SKM-1 (cell line): ENCODE measurements around the gene IKZF1.

ENCODE experiments used
- DNase-seq: peaks from one replicate; lab custom pipeline; 2025; ENCODE audit not compliant: unreplicated experiment; lab: John Stamatoyannopoulos, UW

The IKZF1 gene

DNA sequence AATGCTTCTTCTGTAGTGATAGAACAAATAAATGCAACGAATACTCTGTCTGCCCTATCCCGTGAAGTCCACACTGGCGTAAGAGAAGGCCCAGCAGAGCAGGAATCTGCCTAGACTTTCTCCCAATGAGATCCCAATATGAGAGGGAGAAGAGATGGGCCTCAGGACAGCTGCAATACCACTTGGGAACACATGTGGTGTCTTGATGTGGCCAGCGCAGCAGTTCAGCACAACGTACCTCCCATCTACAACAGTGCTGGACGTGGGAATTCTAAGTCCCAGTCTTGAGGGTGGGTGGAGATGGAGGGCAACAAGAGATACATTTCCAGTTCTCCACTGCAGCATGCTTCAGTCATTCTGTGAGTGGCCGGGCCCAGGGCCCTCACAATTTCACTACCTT is 99.9 kb downstream of the IKZF1 start:
- DNase-seq = no peak

DNA sequence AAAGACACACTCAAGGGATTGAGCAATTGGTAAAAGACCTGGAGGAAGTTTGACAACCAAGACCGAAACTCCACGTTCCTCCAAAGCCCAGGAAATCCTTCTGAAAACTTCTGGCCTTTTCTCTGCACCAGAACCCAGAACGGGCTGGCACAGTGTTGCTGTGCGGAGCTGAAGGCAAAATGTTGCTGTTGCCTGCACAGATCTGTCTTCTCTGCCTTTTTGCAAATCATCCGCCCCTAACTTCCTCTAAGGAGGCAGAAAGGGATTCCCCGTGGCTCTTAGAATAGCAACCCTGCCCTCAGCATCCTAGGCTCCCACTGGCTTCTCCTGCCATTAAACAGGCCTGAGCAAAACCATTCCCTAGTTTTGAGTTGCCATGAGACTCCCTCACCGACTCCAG is 100.7 kb downstream of the IKZF1 start:
- DNase-seq = no peak

DNA sequence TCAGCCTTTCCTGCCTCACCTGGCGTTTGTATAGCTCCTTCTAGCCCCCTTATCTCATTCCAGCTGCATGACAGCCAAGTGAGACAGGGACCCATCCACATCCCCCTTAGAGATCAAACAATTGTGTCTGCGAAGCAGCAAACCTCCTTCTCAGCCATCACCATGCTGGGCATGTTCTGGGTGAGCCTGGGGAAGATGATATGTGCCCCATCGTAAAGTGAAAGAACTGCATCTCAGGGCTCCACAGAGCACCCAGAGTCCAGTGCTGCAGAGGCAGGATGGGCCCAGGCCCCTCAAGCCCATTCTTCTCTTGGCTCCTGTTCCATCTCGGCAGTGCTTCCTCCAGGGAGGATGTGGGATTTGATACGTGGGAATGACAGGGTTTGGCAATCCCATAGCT is 102.4 kb downstream of the IKZF1 start:
- DNase-seq = no peak

DNA sequence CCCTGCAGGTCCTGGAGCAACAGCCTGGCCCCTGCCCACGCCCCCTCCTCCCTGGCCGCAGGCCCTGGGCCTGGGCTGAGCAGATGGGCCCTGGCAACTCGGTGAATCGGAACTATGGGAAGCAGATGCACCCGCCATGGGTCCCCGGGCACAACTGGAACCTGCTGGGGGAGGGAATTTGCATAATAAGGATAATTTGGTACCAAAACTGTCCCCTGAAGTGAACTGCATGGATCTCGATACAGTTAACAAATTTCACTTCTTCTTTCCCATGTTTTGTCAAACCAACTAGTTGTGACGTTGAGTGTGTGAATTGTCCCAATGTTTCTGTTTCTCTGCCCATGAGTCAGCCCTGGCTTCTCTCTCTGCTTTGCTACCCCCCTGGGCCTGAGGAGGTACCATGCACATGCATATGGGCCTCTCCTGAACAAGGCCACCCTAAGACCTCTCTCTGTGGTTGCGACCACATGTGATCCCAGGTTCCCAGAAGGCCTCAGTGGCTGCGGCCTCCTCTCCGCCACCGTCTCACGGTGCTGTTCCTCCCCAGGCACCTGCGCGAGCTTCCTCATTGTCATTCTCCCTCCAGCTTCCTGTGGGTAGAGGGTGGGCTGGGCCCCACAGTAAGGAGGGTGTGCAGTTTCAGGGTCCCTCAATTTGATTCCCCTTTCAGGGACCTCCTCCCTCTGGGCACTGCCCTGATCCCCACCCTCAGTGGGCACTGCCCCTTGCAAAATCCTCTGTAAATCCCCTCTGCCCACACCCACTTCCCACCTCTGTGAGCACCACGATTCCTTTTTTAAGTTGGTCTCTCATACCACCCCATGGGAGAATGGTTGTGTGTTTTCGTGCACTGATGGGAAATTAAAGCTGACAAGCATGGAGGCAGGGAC is 105.6 kb downstream of the IKZF1 start:
- no peak for DNase-seq

DNA sequence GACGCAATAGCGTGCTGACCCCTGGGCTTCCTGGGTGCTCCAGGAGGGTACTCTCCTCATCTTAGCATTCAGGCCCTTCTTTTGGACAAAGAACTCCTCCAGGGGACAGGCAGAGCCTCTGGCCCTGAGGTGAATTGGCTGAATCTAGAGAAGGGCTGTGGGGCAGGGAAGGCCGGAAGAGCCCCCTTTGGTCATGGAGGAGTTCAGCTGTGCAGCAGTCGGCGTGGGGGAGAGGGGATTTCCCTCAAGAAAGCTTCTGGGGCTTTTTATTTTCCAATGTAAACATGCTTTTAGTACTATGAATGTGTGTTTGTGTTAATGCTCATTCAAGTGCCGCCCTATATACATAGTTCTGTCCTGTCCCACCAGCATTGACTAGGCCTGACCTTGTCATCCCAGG is 106.8 kb downstream of the IKZF1 start:
- no peak for DNase-seq

DNA sequence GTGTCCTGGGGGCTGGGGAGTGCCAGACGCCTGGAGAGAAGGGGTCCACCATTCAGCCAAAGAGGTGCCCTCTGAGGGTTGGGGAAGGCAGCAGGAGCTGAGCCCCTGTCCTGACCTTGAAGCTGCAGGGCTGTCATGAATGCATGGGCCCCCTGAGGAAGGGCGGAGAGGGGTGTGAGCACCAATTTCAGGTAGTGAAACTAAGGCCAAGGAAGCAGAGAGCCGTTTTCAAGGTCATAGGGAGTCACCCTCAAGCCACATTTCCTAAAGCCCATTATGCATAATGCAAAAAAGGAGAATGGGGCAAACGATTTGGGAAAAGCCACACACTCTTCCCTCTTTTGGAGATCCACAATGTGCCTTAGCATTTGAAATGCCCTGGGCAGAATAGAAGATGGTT is 108.5 kb downstream of the IKZF1 start:
- DNase-seq = no peak

DNA sequence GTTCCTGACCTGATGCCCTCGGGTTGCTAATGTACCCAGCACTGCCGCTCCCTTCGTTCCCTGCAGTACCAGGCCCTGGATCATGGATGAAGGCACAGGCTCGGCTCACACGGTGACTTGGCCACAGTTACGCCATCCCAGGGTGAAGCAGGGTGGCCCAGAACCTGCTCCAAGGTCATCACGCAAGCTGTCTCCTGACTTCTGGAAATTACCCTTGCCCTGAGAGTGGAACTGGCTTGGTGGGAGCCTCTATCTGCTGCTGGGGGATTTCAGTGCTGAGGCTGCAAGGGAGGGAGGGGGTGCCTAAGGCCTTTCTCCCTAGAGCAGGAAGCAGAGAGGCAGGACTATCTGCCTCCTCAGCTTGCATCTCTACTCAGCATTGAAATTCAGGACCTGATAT is 109.0 kb downstream of the IKZF1 start:
- DNase-seq = no peak

DNA sequence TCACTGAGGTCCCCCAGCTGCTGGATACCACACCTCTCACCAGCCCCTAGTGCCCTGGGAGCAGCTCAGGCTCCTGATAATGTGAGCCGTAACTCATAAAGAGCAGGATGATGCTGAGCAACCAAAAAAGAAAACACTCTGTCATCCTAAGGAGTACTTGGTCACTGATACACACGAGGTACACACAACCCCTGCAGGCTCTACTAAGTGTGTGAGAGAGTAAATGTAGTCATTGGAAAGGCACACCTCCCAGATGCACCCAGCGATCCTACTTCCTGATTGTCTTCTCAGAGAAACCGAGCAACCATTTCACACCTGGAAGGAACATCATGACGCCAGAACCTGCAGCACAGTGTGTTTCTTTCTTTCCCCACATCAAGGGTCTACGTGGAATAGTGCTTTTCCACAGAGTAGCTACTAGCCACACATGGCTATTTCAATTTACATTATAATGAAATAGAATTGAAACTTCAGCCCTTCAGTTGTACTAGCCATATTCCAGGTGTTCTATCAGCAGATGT is 111.4 kb downstream of the IKZF1 start:
- DNase-seq = no peak

DNA sequence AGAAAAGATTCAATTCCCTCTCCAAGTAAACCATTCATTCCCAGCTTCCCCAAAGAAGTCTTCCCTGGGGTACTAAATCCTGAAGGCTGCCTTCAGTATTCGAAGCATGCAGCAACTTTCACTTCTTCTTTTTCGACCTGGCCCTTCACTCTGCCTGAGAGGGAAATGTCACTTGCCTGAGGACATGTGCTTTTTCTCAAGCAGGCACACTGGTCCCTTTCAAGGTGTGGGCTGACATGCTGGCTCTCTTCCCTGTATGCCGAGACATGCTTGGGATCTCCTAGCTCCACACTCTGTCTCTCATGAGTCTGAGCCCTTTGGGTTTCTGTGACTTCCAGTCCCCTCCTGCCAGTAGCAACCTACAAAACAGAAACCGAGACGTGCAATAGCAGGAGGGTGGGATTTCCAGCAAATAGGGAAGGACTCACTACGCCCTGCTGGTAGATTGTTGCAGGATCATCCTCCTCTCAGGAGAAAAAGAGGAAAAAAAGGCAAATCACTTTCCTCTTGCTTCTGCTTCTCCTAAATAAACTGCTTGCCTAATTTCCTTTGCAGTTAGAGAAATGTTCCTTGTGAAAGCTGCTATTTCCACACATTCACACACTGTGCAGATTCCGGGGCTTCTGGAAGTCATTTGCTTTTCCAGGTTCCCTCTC is 112.1 kb downstream of the IKZF1 start:
- peak; percentile 77 for DNase-seq

DNA sequence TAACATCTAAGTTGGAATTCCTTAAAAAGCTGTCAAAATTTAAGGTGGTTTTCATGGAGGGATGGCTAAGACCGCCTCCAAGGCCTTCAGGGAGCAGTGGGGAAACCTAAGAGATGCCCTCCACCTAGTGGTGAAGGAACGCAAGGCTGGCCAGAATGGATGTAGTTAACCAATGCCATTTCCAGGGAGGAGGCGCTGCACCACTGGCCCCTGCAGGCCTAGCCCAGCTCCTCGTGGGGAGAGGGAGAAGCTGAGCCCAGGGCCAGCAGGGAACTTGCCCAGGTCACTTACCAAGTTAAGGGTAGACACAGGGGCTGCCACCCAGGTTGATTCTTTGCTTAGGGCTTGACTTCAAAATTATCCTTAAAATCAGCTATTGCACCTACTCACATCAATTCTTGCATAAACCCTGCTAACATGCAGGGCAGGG is 113.6 kb downstream of the IKZF1 start:
- DNase-seq = peak; percentile 82

DNA sequence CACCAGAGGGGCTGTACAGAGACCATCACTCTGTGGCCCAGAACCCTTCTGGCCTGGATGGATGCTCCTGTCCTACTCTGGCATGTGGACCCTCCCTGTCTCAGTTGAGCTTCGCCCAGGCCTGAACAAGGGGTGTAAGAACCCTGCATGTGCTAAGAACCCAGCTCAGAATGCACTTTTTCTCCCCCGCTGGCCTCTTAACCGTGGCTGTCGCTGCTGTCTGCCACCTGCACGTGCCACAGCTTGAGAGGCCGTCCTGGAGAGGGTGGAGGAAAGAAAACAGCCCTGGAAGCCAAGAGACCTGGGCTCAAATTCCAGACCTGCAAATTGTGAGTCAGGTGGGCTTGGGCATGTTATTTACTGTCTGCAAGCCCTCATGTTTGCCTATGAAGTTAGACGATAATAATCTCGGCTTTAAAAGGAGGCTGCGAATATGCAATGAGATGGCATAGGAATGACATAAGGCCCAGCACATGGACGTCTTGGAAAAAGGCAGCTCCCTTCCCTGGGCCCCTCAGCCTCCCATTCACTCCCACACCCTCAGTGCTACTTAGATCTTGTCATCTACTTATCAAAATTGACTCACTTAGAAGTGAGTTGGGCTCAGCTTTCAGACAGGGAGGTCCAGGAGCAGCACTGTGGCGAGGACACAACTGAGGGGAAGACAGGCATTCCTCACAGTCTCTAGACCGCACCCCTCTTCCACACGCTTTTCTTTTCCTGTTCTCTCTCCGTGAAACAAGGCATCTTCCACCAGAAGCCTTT is 114.2 kb downstream of the IKZF1 start:
- DNase-seq = no peak

DNA sequence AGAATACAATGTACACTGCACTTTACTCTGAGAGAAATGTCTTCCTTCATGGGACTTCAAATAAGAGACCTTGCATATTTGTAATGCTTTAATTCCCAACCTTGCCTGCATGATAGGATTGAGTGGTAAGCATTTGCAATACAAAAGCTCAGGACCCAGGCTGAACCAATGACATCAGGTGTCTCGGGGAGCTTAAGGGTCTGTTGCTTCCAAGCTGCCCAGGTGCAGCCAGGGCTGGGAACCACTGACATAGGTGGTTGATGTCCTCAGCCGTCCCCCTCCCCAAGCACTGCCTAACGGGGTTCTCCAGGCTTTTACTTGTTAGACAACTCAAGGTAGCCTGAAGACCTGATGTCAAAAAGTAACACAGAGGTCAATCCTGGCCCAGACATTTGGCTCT is 116.5 kb downstream of the IKZF1 start:
- DNase-seq = no peak

DNA sequence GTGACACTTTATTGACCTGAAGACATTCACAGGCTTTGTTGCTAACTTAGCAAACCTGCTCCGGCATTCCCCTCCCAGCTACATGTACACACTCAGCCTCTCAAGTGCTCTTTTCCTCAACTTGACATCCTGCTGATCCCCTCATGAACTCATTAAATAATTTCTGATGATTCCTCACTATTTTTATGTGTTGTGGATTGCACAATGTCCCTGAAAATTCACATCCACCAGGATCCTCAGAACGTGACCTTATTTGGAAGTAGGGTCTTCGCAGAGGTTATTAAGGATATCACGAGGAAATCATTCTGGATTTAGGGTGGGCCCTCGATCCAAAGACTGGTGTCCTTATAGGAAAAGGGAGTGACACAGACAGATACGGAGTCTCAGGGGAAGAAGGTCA is 118.3 kb downstream of the IKZF1 start:
- no peak for DNase-seq

DNA sequence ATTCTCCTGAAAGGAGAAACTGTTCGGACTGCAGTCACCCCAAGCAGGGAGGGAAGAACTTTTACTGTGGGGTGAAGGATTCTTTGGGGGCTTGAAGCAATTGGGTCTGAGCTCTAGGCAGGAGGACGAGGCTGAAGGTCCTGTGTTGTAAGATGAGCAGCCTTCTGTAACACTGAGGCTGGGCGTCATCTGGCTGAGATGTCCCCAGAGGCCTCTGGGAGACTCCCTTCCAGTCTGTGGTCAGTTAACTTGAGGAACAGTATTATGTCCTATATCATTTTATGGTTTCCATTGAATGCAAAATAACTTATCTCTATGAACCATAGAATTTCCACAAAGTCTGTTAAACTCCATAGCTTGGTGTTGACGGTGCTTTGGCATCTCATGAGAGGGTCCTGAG is 119.3 kb downstream of the IKZF1 start:
- no peak for DNase-seq

DNA sequence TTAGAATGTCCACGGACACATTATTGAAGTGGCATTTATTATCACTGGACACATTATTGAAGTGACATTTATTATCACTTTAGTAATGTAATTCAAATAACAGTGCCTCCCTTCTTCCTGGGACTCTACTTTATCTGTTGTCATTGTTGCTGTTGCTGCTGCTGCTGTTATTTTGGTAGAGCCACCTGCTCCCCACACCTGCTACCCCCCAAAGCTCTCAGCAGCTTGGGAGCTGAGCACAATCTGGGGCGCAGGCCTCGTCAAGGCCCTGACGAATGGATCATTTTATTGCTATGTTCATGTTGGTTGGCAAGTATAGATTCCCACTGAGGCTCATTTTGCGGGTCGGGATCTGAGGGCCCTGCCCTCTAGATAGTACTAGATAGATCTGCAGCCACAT is 120.8 kb downstream of the IKZF1 start:
- no peak for DNase-seq

DNA sequence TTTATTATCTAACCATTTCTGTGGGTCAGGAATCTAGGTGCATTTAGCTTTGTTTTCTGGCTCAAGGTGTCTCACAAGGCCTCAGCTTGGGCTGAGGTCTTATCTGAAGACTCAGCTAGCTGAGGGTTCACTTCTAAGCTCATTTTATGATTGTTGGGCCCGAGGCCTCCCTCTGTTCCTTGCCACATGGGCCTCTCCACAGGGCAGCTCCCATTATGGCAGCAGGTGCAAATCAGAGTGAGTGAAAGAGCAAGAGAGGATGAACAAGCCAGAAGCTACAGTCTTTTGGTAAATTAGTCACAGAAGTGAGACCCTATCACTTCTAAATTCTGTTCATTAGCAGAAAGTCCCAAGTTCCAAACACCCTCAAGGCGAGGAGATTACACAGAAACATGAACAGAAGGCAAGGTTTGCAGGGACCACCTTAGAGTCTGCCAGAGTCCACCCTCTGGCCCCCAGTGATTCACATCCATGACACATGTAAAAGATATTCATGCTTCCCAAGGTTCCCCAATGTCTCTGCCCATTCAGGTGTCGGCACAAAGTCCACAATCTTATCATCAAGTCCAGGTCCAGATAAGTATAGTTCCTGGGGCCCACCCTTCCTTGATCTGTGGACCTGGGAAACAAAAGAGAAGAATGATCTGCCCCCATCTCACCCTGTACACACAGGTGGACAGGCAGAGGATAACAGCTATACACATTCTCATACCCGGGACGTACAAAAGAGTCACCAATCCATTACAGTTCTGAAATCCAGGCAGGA is 121.9 kb downstream of the IKZF1 start:
- DNase-seq = no peak

DNA sequence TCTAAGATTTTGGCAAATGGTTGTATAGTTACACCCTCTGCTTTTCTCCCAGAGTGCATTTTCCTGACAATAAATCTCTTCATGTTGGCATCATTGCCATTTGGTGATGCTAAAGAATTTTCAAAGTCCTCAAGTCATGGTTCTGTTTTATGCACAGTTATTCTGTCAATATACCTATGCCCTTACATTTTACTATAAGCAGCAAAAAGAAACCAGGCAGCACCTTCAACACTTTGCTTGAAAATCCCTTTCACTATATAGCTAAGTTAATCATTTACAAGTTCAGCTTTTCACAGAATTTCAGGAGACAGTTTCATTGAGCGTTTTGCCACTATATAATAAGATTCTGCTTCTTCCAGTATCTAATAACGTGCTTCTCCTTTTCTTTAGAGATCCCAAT is 123.0 kb downstream of the IKZF1 start:
- no peak for DNase-seq

DNA sequence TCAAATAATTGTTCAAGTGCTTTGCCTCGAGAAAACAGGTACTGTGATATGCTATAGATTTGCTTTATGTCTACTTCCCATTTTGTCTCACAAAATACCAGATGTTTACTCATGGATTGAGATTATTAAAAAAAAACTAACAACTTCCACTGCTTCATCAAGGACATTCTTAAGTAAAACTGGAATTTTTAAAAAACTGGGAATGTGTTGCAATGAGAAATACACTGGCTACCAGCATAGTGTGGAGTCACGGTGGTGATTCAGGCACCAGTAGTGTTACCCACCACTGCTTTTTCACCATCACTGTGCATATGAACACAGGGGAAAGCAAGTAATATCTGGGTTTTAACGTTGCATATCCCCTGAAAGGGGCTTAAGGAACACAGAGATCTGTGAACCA is 124.4 kb downstream of the IKZF1 start:
- no peak for DNase-seq

DNA sequence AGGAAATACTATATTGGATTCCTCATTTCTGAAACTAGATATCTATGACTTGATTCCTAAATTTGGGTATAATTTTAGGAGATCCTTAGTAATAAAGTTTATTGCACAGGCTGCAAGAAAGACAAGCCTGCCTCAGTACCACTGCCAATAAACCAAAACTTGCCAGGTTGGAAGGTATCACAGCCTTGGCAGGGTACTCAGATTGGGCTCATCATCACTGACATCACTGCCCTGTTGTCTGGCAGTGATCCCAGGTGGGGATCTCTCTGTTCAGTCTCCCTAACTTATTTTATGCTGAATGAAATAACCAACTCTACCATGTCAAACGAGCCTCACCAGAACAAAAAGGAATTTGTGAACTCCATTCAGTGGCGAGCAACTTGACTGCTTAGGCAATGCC is 126.8 kb downstream of the IKZF1 start:
- no peak for DNase-seq

DNA sequence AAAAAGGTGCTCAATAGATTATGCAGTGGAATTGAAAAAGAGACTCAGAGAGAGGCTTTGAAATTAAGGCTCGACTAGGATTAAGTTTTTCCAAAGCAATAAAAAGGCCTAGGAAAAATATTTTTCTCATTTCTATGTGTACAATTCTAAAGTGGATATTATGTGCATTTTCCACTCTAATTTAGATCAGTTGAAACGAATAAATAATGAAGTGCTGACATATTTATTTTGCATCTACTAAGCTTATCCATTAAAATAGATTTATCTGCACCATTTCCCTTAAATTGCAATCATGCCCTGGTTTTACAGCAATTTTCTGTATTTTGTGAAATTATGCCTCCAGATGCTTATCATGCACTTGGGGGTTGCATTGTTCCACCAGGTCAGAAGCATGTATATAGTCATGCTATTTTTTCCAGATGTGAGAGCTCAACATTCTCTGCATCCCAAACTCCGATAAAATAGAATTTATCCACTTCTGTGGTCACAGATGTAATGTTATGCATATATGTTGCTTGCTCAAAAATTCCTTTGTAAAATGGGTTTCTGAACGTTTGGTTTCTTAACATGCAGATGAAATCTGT is 127.3 kb downstream of the IKZF1 start:
- DNase-seq = no peak
